OCI-LY1 (cell line): Measurements from ENCODE around the gene GRB10.

Experiments
- CTCF ChIP-seq: fragments of 200-600 bp; sonication (generic), shearing (Covaris generic); IDR thresholded peaks from 2 replicates; pipeline ENCODE4 v1.5.1; 2017; ENCODE audit warnings: mild to moderate bottlenecking, antibody characterized with exemption, low read length, moderate library complexity, mixed read lengths
- EZH2 ChIP-seq: fragments of 200-600 bp; sonication (generic), shearing (Covaris generic); IDR thresholded peaks from 2 replicates; pipeline ENCODE4 v1.8.0; 2017; ENCODE audit warnings: borderline replicate concordance, mixed run types, mild to moderate bottlenecking, antibody characterized with exemption, low read length, moderate library complexity, mixed read lengths

GRCh38 chr7:50711271-50712175, 71.2 kb downstream of the GRB10 start:
- TF ChIP-seq CTCF (no peak), EZH2 (no peak)
